Fibroblast of mammary gland (primary cell): ENCODE data around the gene SPEM2.

Experiments
- DNase-seq: peaks from one replicate; pipeline ENCODE4 v3.0.0-alpha.2; 2010; ENCODE audit warnings: low read depth
- H3K4me3 ChIP-seq: 2 replicates; pipeline ENCODE4 v1.5.1; 2011; ENCODE audit warnings: low read depth, mild to moderate bottlenecking, low read length, moderate library complexity; ENCODE audit not compliant: control insufficient read depth
- TF ChIP-seq, protein P1 (sequence below): conservative IDR thresholded peaks from 2 replicates; pipeline ENCODE4 v1.5.1; 2011; ENCODE audit warnings: low read depth, low read length, inconsistent platforms; ENCODE audit not compliant: control insufficient read depth, insufficient read depth

SPEM2 gene

DNA sequence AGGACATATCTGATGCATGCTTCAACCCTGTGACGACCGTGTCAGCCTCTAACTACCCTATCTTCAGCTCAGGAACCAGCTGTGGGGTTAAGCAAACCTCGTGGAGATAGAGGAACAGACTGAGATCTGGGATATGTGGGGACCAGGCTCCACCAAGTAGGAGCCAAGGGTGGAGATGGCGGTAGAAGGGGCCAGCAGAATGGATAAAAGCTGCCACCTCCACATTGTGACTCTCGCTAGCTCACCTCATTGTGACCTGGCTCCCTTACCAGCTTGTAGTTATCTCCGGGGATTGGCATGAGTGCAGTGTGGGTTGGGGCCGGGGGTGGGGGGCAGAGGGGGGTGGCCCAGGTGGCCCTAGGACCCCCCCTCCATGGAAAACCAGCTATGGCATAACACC lies at the start of gene SPEM2:
TSS of gene SPEM2 (plus strand) at position 301 of the 400 bp plus-strand sequence. CDS start at position 374, 73 bp downstream.
- TF ChIP-seq, protein P1, sequence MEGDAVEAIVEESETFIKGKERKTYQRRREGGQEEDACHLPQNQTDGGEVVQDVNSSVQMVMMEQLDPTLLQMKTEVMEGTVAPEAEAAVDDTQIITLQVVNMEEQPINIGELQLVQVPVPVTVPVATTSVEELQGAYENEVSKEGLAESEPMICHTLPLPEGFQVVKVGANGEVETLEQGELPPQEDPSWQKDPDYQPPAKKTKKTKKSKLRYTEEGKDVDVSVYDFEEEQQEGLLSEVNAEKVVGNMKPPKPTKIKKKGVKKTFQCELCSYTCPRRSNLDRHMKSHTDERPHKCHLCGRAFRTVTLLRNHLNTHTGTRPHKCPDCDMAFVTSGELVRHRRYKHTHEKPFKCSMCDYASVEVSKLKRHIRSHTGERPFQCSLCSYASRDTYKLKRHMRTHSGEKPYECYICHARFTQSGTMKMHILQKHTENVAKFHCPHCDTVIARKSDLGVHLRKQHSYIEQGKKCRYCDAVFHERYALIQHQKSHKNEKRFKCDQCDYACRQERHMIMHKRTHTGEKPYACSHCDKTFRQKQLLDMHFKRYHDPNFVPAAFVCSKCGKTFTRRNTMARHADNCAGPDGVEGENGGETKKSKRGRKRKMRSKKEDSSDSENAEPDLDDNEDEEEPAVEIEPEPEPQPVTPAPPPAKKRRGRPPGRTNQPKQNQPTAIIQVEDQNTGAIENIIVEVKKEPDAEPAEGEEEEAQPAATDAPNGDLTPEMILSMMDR: no peak
- no peak for DNase-seq

DNA sequence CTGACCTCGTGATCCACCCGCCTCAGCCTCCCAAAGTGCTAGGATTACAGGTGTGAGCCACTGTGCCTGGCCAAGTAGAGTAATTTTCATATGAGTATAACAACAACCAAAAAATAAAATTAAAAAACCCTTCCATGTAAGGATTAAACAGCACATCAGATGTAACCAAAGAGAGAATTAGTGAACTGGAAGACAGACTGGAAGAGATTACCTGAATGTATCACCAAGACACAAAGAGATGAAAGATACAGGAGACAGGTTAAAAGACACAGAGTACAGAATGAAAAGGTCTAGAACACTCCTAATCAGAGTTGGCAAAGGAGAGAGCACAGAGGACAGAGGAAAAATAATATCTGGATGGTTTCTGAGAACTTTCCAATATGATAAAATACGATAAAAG lies 46.3 kb upstream of the SPEM2 start:
- TF ChIP-seq, protein P1: no peak
- DNase-seq: no peak

More for the DNA sequence above, at the start of gene SPEM2:
- H3K4me3 ChIP-seq: no peak within 1 kb of the TSS

DNA sequence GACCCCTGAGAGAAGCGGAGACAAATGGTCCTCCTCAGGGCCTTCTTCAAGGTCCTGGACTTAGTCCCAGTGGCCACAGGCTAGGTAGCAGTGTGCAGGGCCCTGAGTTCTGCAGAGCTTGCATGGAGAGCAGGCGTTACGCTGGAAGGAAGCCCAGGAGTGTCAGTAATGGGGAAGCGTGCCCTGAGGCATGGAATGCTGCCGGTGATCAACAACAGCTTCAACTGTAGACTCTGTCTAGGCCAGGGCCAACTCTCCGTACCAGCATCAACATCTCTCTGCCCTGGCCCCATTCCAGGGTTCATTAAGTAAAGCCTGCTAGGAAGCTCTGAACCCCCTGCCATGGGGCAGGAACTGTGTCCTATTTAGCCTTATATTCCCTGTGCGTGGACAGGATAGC lies 45.1 kb upstream of the SPEM2 start:
- no peak overlapping the region for H3K4me3 ChIP-seq
- no peak for DNase-seq
- TF ChIP-seq, protein P1: no peak

More for the DNA sequence above, 46.3 kb upstream of the SPEM2 start:
- no peak overlapping the region for H3K4me3 ChIP-seq

DNA sequence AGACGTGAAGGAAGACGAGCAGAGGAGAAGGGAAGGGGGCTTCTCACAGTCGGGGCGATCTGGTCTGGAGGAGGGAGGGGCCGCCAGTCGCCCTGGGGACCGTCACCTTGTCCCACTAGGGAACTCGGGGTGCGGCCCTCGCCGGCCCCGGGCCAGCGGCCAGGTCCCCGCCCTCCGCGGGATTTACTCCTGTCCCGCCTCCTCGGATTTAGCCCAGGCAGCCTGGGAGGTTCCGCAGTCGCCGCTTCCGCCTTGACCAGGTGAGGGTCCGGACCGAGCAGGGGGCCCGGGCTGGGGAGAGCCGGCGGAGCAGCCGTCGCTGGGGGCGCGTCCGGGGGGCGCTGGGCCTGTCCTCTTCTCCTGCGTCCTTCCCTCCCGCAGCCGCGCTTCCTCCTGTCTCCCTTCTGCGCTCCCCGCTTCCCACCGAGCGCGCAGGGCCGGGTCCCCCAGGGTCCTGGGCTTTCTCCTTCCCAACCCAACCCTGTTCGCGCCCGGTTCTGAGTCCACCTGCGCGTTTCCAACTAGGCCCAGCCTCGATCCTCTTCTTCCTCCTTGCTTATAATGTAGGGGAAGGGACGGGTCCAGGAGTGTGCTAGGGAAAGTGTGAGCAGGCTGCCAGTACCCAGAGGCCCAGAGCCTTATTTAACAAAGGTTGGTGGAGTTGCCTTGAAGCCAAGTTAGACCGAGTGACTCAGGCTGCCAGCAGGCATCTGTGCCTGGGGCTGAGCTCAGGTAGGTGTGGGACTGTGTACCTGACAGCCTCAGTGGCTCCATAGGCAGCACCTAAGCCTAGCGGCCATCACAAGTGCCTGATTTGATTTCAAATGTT lies 44.3 kb upstream of the SPEM2 start, which contains the start of gene TNK1:
TSS of gene TNK1 (plus strand) at position 235 of the 829 bp plus-strand sequence. CDS start 1,838 bp downstream, outside the sequence.
- TF ChIP-seq, protein P1: no peak
- no peak within 1 kb of the TSS for H3K4me3 ChIP-seq

DNA sequence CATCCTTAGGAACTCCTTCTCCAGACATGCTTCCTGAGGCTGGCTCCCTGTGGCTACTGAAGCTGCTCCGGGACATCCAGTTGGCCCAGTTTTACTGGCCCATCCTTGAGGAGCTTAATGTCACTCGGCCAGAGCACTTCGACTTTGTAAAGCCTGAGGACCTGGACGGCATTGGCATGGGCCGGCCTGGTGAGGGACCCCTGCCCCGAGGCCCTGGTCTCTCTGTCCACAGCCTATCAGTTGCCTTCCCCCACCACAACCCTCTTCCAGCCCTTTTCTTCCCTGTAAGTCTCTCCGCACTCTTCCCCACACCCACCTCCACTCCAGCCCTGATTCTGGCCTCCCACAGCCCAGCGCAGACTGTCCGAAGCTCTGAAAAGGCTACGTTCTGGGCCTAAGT lies 42.5 kb upstream of the SPEM2 start:
- TF ChIP-seq, protein P1: no peak
- DNase-seq: no peak
- H3K4me3 ChIP-seq: no peak overlapping the region

More for the DNA sequence above, 44.3 kb upstream of the SPEM2 start, which contains the start of gene TNK1:
- DNase-seq: no peak

DNA sequence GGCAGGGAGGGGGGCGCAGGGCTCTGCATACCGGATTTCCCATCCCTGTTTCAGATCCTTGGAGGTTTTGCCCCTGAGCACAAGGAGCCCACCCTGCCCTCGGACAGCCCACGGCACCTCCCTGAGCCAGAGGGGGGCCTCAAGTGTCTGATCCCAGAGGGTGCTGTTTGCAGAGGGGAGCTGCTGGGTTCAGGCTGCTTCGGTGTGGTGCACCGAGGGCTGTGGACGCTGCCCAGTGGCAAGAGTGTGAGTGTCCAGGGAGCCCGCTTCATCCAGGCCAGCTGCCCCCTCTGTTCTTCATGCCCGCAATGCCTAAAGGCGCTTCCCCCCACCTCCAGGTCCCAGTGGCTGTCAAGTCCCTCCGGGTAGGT lies 42.1 kb upstream of the SPEM2 start:
- TF ChIP-seq, protein P1: no peak
- DNase-seq: no peak
- H3K4me3 ChIP-seq: no peak overlapping the region
